ENCODE data around the gene SCGB1A1. TPM values are rescaled to one million over a fixed set of nuclear protein-coding genes. Genes with fewer than 3 reads are reported as not detected.

SCGB1A1 gene
- total and polyA plus RNA-seq, 8 donors = 0.94 to 4.3 TPM; not detected in 6

- Histone ChIP-seq H3K27ac (no peak overlapping the region), H3K4me1 (peaks cover 0 to 27% (median 0%) of the 10 kb centered on the region in 3 donors), H3K27me3 (no peaks in the 10 kb centered on the region), H3K9me3 (no peaks in the 10 kb centered on the region), H3K36me3 (no peaks in the 10 kb centered on the region), H3K4me3 (no peak overlapping the region)
- 73 to 79% methylated on average over 11 of the region's 11 CpGs for WGBS, 2 donors
- TF ChIP-seq CTCF (IDR thresholded peaks at IDR 0.05) = no peak
- ATAC-seq = no peak
- no peak for DNase-seq
- FAIRE-seq = no peak
- intact Hi-C loops (cut with DNase I) = no loop called here
These were observed 12.5 kb downstream of the SCGB1A1 start for GRCh38 chr11:62431171-62431901.

- Histone ChIP-seq H3K27ac (peak overlapping the region in 1 of 4 donors; percentile 2), H3K9me3 (no peaks in the 10 kb centered on the region), H3K36me3 (no peaks in the 10 kb centered on the region), H3K4me3 (no peak overlapping the region), H3K27me3 (no peaks in the 10 kb centered on the region), H3K4me1 (peaks cover 0 to 27% (median 0%) of the 10 kb centered on the region in 3 donors)
- intact Hi-C loops (cut with DNase I) = no loop called here
- 16 to 17% methylated on average over 9 of the region's 9 CpGs for WGBS, 2 donors
- peak in 1 of 6 donors; percentile 31 for DNase-seq
- ATAC-seq = peak in 3 of 4 donors; percentile 41 to 59 (median 50)
- no peak for TF ChIP-seq CTCF (IDR thresholded peaks at IDR 0.05)
- no peak for FAIRE-seq
These were observed 13.9 kb downstream of the SCGB1A1 start for GRCh38 chr11:62432695-62433094.

- ATAC-seq (peak in 3 of 4 donors; percentile 35 to 64 (median 56)), FAIRE-seq (no peak), DNase-seq (no peak)
- no peaks in the 10 kb centered on the region for H3K9me3 ChIP-seq
- H3K4me1 ChIP-seq = peaks cover 0 to 27% (median 0%) of the 10 kb centered on the region in 3 donors
- H3K27me3 ChIP-seq = no peaks in the 10 kb centered on the region
- no peak for TF ChIP-seq CTCF (IDR thresholded peaks at IDR 0.05)
- no peaks in the 10 kb centered on the region for H3K36me3 ChIP-seq
- intact Hi-C loops (cut with DNase I) = no loop called here
- peak overlapping the region in 1 of 4 donors; percentile 2 for H3K27ac ChIP-seq
- H3K4me3 ChIP-seq = no peak overlapping the region
- WGBS, 2 donors = 50 to 54% methylated on average over 16 of the region's 16 CpGs
These were observed 14.5 kb downstream of the SCGB1A1 start for GRCh38 chr11:62433141-62433903.

GRCh38 chr11:62433904-62434276 lies 15.1 kb downstream of the SCGB1A1 start:
- WGBS, 2 donors = 76 to 83% methylated on average over 6 of the region's 6 CpGs
- no peak for DNase-seq
- Histone ChIP-seq H3K27ac (no peak overlapping the region), H3K36me3 (no peaks in the 10 kb centered on the region), H3K4me3 (no peak overlapping the region), H3K27me3 (no peaks in the 10 kb centered on the region), H3K4me1 (peaks cover 0 to 27% (median 0%) of the 10 kb centered on the region in 3 donors), H3K9me3 (no peaks in the 10 kb centered on the region)
- no peak for FAIRE-seq
- intact Hi-C loops (cut with DNase I) = no loop called here
- ATAC-seq = peak in 1 of 4 donors; percentile 16
- TF ChIP-seq CTCF (IDR thresholded peaks at IDR 0.05) = no peak

All from pancreas (tissue), 10 donors.